Measurements from ENCODE around the gene ZNF432. TPM values are rescaled to one million over a fixed set of nuclear protein-coding genes. Genes with fewer than 3 reads are reported as not detected.
A peak's percentile ranks its signal among the peaks of the same experiment; 100 is the strongest.

ZNF432 gene
- total RNA-seq, 4 donors from 2014 or later, result 2.1 to 9.5 (median 4.4) TPM

- TF ChIP-seq, protein P1, sequence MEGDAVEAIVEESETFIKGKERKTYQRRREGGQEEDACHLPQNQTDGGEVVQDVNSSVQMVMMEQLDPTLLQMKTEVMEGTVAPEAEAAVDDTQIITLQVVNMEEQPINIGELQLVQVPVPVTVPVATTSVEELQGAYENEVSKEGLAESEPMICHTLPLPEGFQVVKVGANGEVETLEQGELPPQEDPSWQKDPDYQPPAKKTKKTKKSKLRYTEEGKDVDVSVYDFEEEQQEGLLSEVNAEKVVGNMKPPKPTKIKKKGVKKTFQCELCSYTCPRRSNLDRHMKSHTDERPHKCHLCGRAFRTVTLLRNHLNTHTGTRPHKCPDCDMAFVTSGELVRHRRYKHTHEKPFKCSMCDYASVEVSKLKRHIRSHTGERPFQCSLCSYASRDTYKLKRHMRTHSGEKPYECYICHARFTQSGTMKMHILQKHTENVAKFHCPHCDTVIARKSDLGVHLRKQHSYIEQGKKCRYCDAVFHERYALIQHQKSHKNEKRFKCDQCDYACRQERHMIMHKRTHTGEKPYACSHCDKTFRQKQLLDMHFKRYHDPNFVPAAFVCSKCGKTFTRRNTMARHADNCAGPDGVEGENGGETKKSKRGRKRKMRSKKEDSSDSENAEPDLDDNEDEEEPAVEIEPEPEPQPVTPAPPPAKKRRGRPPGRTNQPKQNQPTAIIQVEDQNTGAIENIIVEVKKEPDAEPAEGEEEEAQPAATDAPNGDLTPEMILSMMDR (IDR thresholded peaks at IDR 0.05 in 4 of 5, conservative IDR thresholded peaks at IDR 0.05 in 1 of 5), result no peak
- TF ChIP-seq POLR2A (IDR thresholded peaks at IDR 0.05), result no peak
- peaks cover 15 to 84% (median 35%) of the 10 kb centered on the region in 3 donors for H3K9me3 ChIP-seq
- no peak overlapping the region for H3K27ac ChIP-seq
- intact Hi-C loops (cut with DNase I; ENCODE audit: low total_unique reads) (no loop called here), in situ Hi-C loops (cut with MboI; ENCODE audit: low sequenced_read_pairs in 4 of 4) (no loop called here)
- H3K4me3 ChIP-seq, result peak overlapping the region in 1 of 4 donors; percentile 7
- H3K27me3 ChIP-seq, result no peaks in the 10 kb centered on the region
- no peaks in the 10 kb centered on the region for H3K4me1 ChIP-seq
- peaks cover 12 to 80% of the 10 kb centered on the region in 2 donors for H3K36me3 ChIP-seq
- DNase-seq, result no peak
- ATAC-seq, result no peak
Measured at GRCh38 chr19:51994048-51994644, 54.5 kb downstream of the ZNF432 start.

- TF ChIP-seq, protein P1 (IDR thresholded peaks at IDR 0.05 in 4 of 5, conservative IDR thresholded peaks at IDR 0.05 in 1 of 5), result no peak
- TF ChIP-seq POLR2A (IDR thresholded peaks at IDR 0.05), result no peak
- intact Hi-C loops (cut with DNase I; ENCODE audit: low total_unique reads) (no loop called here), in situ Hi-C loops (cut with MboI; ENCODE audit: low sequenced_read_pairs in 4 of 4) (no loop called here)
- ATAC-seq (no peak), DNase-seq (no peak)
- Histone ChIP-seq H3K4me3 (peak overlapping the region in 1 of 4 donors; percentile 18), H3K27me3 (no peaks in the 10 kb centered on the region), H3K27ac (no peak overlapping the region), H3K4me1 (no peaks in the 10 kb centered on the region), H3K36me3 (peaks cover 10 to 73% of the 10 kb centered on the region in 2 donors), H3K9me3 (peaks cover 15 to 87% (median 36%) of the 10 kb centered on the region in 3 donors)
Measured at GRCh38 chr19:51993422-51993821, 55.2 kb downstream of the ZNF432 start.

- Histone ChIP-seq H3K27ac (peak within 1 kb of the TSS; percentile 74 to 79 (median 77)), H3K4me1 (peaks cover 8 to 9% of the 10 kb centered on the region in 2 donors), H3K36me3 (peaks cover 0 to 32% of the 10 kb centered on the region in 2 donors), H3K9me3 (peaks cover 0 to 43% (median 7%) of the 10 kb centered on the region in 3 donors), H3K27me3 (no peaks in the 10 kb centered on the region), H3K4me3 (peak within 1 kb of the TSS; percentile 69 to 92 (median 86))
- peak; percentile 87 to 91 for DNase-seq
- in situ Hi-C loops (cut with MboI; ENCODE audit: low sequenced_read_pairs in 4 of 4) (no loop called here), intact Hi-C loops (cut with DNase I; ENCODE audit: low total_unique reads) (loop anchor here (1.0 kb wide), 6 partner anchors 22 to 541 kb away; partner anchors contain the start of genes ZNF432, ZNF577, ZNF613 and ZNF614)
- peak; percentile 100 for ATAC-seq
- TF ChIP-seq POLR2A (IDR thresholded peaks at IDR 0.05), result peak in 1 of 2 donors; percentile 21
- TF ChIP-seq, protein P1 (IDR thresholded peaks at IDR 0.05 in 4 of 5, conservative IDR thresholded peaks at IDR 0.05 in 1 of 5), result no peak
Measured at GRCh38 chr19:51986309-51987291, 62.0 kb downstream of the ZNF432 start, which contains the start of gene ZNF350. ZNF350 (minus strand) TSS chr19:51986840; CDS start chr19:51974360, 12,480 bp downstream.

DNA sequence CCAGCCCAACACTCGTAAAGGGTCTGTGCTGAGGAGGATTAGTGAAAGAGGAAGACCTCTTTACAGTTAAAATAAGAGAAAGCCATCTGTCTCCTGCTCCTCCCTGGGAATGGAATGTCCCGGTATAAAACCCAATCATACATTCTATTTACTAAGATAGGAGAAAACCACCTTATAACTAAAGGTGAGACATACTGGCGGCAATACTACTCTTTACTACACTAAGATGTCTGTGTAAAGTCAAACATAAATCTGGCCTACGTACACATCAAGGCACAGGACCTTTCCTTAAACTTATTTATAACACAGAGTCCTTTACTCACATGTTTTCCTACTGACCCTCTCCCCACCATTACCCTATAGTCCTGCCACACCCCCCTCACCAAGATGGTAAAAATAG is 65.3 kb downstream of the ZNF432 start:
- in situ Hi-C loops (cut with MboI; ENCODE audit: low sequenced_read_pairs in 4 of 4), result no loop called here
- intact Hi-C loops (cut with DNase I; ENCODE audit: low total_unique reads), result no loop called here
- peaks cover 4 to 34% (median 16%) of the 10 kb centered on the region in 3 donors for H3K9me3 ChIP-seq
- no peak for TF ChIP-seq POLR2A (IDR thresholded peaks at IDR 0.05)
- TF ChIP-seq, protein P1 (IDR thresholded peaks at IDR 0.05 in 4 of 5, conservative IDR thresholded peaks at IDR 0.05 in 1 of 5), result no peak
- no peak overlapping the region for H3K4me3 ChIP-seq
- no peaks in the 10 kb centered on the region for H3K27me3 ChIP-seq
- no peak for DNase-seq
- peaks cover 8 to 9% of the 10 kb centered on the region in 2 donors for H3K4me1 ChIP-seq
- ATAC-seq, result no peak
- H3K36me3 ChIP-seq, result peaks cover 0 to 44% of the 10 kb centered on the region in 2 donors
- no peak overlapping the region for H3K27ac ChIP-seq

Other genes starting within 250 kb of the ZNF432 start
- 1 to 10 TPM; 2.0 to 8.4 (median 4.5) TPM for gene ZNF577, start 160.9 kb downstream of the ZNF432 start, total RNA-seq
- 1 to 10 TPM; 2.6 to 4.7 (median 4.1) TPM for gene ZNF649, start 143.8 kb downstream of the ZNF432 start, total RNA-seq
- gene ZNF613, start 121.4 kb downstream of the ZNF432 start, total RNA-seq, result 1 to 10 TPM; 1.3 to 9.4 (median 3.8) TPM
- gene ZNF350, start 62.0 kb downstream of the ZNF432 start, total RNA-seq, result 1 to 10 TPM; 1.7 to 6.0 (median 5.0) TPM
- 1 to 10 TPM; 5.6 to 8.9 (median 7.4) TPM for gene ZNF615, start 40.6 kb downstream of the ZNF432 start, total RNA-seq
- gene ZNF614, start 20.5 kb downstream of the ZNF432 start, total RNA-seq, result 1 to 10 TPM; 3.9 to 4.6 (median 3.9) TPM
- gene ZNF841, start 46.9 kb upstream of the ZNF432 start, total RNA-seq, result 1 to 10 TPM; 2.1 to 3.1 (median 2.3) TPM
- 1 to 10 TPM; 1.1 to 5.3 (median 2.4) TPM for gene ZNF616, start 91.1 kb upstream of the ZNF432 start, total RNA-seq
- 1 to 10 TPM; 1.2 to 4.9 (median 2.3) TPM for gene ZNF836, start 122.8 kb upstream of the ZNF432 start, total RNA-seq
- gene PPP2R1A, start 141.2 kb upstream of the ZNF432 start, total RNA-seq, result 100 to 1,000 TPM; 263 to 302 (median 290) TPM
- 10 to 100 TPM in 1 of 4 donors, 1 to 10 TPM in 3; 6.6 to 11.6 (median 7.7) TPM for gene ZNF766, start 220.7 kb upstream of the ZNF432 start, total RNA-seq
- 1 to 10 TPM; 3.8 to 7.4 (median 6.0) TPM for gene ZNF480, start 248.3 kb upstream of the ZNF432 start, total RNA-seq

Data from gastrocnemius medialis (tissue), 4 donors.